HG03280 (cell line): ENCODE measurements around the gene SERTM1.

ENCODE experiments used
- ATAC-seq: cut with Tn5 transposase; IDR thresholded peaks from one replicate; pipeline ENCODE4 v1.9.1; 2021; ENCODE audit warnings: mild to moderate bottlenecking, moderate library complexity; ENCODE audit not compliant: unreplicated experiment

Gene SERTM1

DNA sequence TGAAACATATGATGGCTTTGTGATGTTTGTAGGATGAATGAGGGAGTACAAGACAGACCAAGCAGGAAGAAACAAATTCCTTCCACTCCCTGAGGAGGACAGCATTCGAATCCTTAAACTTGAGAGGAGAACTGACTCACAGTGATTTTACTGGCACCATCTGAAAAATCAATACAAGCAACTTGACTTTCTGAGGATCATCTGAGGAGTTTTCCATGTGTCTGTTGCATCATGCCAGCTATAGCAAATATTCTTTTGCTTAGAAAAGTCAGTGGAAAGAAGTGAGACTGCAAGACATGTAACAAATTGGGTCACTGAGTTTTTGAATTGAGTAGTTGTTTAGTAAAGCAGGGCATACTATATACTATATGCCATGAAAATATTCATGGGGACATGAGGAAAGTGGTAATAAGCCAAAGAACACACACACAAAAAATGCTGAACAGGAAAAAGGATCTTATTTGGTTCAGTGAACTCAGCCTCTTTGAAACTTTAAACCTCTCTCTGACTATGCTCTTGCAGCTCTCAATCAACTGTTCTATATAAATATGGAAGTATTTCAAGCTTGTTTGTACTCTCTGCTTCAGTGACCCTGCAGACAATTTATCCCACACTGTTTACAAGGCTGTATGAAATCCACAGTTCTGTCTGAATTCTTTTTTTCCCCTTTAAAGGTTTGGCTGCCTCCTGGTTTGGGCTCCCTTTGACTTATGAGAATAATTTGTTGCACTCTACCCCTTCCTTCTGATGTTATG lies 35.5 kb downstream of the SERTM1 start:
- ATAC-seq = no peak

DNA sequence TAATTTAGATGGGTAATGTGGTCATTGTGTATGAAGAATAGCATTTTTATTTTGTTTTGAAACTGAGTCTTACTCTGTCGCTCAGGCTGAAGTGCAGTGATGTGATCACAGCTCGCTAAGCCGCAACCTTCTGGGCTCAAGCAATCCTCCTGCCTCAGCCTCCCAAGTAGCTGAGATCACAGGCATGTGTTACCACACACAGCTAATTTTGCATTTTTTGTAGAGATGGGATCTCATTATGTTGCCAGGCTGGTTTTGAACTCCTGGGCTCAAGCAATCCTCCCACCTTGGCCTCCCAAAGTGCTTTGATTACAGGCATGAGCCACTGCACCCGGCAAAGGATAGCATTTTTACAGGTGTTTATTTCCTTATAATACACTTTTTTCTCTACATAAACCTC lies 36.6 kb downstream of the SERTM1 start:
- ATAC-seq = no peak

DNA sequence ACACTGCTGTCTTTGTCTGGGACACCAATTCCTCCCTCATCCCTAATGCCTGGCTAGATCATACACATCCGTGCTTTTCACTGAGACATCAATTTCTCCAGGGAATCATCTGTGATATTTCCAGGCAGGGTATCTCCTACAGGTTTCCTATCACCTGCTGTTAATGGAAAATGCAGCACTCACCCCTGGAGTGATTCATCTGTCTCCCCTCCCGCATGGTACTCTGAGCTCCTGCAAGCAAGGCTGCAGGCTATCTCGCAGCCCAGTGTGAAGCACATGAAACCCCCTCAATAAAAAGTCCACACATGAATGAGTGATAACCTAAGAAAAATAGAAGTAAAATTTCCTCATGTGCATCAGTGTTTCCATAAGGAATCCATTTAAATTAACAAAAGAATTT lies 38.5 kb downstream of the SERTM1 start:
- no peak for ATAC-seq

DNA sequence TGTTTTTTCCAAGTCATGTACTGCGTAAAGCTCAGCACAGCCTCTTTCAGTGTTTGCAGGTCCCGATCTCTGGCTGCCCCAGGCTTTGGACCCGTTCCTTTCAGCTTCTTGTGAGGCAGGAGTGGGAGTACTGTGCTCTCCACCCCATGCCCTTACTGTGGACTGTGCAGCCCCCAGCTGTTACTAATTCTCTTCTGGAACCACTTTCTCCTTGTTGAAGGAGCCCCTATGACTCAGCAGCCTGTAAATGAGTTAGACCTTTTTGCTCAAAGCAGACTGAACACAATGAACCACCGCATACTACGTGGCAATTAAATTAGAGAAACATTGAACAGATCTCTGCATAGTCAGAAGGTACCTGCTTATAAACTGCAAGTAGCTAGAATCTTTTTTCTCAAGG lies 39.0 kb downstream of the SERTM1 start:
- no peak for ATAC-seq

DNA sequence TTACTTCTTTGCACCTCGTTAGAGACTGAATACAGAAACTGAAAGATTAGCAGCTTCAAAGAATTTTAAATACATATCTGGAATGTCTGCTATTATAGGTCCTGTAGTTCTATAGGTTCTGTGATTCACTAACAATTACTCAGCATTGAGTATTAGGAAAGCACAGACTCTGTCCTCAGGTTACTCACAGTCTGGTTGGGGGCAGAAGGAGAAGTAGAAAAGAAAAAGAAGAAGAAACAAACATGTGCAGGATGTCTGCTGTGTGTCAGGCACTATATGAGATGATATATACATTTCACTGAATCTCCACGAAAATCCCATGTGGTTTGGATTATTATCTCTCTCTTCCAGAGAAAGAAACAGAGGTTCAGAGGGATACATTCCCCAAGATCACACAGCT lies 40.1 kb downstream of the SERTM1 start:
- no peak for ATAC-seq

DNA sequence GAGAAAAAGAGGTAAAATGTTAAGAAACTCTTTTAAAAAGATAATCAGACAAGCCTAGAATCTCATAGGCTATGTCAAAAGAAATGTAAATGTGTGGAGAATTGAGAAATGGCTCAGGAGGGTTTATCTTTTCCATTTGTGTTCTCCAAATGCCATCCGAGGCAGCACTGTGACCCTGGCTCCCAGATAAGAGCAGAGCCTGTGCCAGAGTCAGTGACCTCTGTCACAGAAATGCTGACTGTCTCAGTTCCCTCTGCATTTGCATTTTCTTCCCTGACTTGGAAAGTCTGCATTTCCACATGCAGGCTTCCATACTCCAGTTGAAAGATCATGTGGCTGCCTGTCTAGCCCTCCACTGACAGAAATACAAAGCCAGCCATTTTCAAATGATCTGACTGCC lies 42.0 kb downstream of the SERTM1 start:
- no peak for ATAC-seq

DNA sequence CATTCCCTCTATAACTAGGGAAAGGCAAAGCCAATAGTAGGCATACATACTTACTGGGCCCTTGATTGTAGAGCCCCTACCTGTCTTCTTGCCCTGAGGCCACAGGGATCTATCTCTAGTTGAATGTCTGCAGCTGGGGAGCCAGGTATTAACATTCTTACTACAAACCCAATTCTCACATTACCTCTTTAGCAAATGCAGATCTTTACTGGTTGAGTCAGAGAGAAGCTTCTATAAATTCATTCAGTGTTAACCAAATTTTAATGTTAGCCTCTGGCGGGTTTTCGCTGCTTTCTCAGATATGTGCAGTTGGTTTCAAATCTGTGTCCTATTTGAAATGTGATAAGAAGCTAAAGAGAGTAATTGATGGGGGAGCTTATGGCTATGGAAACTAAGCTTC lies 43.2 kb downstream of the SERTM1 start:
- ATAC-seq = no peak

DNA sequence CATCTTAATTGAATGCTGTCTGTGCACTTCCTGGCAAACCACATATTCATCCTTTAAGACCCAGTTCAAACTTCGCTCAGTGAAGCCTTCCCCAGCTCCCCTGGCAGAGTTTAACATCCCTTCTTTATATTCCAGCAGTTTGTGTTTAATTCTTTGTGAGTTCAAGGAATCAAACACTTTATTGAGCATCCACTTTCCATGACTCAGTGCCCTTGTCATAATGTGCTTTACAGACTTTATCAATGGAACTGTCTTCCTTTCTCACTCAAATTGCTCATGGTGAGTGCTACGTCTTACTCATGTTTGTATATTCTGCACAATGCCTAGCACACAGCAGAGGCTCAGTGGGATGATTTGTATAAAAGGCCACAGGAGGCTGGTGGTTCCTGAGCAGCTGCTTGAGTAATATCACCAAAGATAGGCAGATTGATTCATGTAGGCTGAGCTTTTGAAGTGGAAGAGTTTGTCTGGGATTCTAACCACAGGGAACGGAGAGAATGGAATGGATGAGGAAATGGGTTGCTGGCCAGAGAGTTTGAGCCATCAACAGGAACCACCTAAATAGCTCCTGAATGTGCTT lies 44.2 kb downstream of the SERTM1 start:
- no peak for ATAC-seq

DNA sequence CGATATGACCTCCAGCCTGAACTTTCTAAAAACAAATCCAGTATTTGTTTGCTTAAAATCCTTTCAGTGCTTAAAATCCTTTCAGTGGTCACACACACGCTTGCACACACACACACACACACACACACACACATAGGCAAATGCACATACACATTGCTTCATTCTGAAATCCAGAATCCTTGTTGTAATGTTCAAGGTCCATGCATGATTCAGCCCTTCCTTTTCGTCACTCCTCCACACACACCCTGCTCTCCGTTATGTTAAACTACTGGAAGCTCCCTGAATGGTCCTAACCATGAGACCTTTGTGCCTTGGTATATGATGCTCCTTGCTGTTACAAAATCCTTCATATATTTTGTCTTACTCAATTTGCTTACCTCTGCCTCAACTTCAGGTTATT lies 44.9 kb downstream of the SERTM1 start:
- no peak for ATAC-seq

DNA sequence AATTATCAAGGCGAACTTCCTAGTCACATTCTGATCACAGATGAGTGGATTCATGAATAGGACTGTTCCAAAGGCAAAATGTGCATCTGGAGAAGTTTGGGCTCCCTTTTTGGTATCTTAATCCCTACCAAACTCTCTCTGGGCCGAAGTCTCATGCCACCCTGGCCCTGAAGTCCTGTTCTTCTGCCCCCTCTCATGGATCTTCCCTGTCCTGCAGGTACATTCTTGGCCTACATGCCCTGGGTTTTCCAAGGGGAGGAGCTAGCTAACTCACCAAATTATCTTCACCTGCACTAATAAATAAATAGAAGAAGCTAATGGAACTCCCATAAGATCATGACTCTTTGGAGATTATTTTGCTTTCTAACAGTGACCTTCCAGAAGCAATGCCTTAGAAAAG lies 50.3 kb downstream of the SERTM1 start:
- ATAC-seq = no peak

DNA sequence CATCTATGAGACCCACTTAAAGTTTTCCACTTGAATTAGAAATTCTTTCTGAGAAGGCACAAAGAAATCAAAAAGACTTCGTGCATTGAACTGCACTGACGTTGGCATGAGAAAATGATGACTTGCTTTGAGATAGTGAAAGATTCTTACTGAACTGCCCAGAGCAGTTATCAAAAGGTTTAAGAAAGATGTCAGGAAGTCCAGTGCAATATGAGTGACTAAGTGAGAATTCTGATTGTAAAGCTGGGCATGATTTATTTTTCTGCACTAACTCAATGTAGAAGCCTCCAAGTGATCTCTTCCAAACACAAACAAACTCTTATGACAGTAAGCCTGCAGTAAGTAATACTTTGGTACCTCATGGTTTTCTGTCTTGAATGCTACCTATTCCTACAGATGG lies 52.1 kb downstream of the SERTM1 start:
- ATAC-seq = no peak

DNA sequence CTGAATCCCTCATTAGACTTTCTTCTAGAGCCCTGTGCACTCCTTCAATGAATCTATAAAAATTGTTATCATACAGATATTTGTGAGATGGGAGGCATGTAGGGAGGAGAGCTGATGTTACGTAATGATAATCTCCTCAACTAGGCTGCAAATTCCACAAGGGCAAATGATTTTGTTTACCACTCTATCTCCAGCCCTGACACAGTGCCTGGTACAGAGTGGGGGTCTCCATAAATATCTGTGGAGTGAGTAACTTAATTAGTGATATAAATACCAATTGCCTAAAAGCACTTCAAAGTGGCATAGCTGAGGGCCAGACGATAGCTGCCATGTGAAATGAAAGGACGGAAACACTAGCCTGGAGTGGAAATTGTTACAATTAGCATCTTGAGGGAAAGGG lies 54.2 kb downstream of the SERTM1 start:
- ATAC-seq = no peak

DNA sequence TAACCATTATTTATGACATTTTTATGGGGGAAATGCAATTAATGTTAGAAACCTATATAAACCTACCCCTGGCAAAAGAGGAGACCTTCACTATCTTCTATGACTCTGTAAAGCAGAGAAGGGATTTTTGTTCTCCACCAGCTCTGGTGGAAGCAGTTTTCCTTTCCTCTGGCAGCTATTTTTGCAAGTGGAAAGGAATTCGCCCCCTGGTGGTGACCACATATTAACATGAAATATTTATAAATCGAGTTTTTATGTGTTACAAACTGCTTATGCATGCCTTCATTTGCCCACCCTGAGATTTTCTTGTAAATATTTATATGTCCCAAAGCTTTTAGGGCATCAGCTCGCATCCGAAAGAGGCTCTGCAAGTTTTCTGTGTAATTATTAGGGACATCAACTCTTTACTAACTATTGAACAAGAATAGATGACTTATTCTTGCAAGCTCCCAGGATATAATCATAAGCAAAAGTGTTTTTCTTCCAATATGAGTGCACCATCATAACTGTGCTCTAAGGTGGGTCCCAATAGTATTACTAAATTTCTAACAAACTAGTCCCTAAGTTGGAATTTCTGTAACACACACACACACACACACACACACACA lies 62.4 kb downstream of the SERTM1 start:
- no peak for ATAC-seq

DNA sequence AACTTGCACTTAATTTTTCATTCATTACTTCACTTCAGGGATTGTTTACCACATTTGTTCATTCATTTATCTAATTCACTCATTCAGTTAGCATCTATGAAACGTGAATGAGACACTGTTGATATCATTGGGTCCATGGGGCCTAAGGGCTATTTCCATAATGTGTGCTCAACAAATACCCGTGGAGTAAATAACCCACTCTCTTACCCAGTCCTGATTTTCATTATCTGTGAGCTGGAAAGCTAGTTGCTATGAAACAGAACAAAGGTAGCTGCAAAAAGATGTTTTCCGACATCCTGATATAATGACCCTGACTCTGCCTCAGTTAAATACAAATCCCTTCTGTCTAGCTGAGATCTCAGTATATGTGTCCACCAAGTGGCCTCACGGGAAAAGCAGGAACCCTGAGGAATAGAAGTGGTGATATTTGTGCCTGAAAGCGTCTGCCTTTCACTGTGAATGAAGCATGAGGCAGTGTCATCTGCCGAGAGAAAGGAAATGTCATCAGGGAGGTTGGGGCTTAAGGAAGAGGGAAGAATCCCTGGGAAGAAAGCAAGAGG lies 63.8 kb downstream of the SERTM1 start:
- ATAC-seq = no peak

DNA sequence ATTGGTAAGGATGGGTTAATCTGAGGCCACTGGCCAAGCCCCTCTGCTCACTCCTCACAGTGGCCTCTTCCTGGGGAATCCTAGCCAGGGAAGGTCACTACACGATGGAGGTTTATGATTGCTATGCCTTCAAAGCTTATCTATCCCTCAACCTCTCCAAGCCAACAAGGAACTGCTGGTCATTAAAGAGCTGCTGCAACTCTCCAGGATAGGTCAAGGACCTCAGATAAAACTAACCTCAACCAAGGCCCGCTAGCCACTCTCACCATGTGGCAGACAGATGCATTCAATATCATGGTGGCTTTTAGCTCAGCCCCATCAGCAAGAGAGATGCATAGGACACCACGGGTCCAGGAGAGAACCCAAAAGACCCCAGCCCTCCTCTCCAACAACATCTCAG lies 71.6 kb downstream of the SERTM1 start:
- no peak for ATAC-seq

DNA sequence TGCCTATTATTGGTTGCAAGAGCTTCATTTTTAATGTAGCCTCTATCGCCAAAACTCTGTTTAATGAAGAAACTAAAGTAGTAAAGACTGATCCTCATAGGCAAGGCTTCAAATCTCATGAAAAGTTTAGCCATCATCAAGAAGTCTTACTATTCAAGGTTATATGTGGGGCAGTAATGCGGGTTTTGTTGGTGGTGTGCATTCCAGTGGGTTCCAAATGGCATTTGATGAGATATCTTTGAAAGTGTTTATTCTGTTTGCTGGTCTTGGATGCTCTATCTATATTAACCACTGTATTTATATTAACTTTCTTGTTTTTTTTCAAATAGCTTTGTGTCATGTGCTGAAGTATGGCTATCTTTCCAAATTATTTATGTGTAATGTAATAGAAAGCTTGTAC lies 72.2 kb downstream of the SERTM1 start:
- no peak for ATAC-seq
